ENCODE results near the gene NEURL1.

The NEURL1 gene

DNA sequence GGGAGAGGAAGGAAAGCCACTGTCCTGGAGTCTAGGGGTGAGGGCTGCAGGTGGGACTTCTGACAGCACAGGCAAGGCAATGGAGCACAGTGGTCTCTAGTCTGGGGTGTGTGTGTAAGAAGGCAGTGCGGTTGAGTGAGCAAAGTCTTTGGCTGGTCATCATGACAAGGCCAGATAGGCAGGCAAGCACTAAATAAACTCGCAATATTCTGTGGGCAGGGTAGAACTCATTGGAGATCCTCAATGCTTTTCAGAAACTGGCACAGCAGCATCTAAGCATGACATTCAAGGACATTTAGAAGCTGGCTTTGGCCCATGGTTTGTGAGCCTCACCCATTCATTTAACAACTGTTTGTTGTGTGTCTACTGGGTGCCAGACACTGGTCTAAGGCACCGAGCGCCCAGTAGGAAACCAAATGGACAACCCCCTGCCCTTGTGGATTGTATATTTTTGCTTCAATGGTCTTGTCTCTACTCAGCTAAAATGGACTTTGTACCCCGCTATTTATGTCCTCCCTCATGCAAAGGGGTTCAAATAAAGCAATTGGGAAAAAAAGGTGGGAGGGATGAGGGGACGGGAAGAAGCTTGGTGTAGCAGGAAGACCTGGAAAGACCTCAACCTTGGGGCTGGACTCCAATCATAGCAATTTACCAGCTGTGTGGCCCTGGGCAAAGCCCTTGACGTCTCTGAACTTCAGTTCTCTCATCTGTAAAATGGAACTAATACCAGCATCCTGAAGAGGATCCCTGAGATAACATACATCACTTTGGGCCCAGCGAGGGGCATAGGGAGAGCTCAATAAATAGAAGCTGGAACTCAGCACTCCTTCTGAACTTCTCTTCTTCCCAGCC is 116.0 kb downstream of the NEURL1 start:
- DNase-seq (ENCODE audit: low spot score) = peak; percentile 51

GRCh38 chr10:103610083-103610472 is 116.6 kb downstream of the NEURL1 start:
- DNase-seq (ENCODE audit: low spot score) = no peak

- DNase-seq (ENCODE audit: low spot score) = no peak
These were observed 117.5 kb downstream of the NEURL1 start for GRCh38 chr10:103610921-103611511.

GRCh38 chr10:103612462-103613365 is 119.2 kb downstream of the NEURL1 start:
- DNase-seq (ENCODE audit: low spot score) = peak; percentile 59

DNA sequence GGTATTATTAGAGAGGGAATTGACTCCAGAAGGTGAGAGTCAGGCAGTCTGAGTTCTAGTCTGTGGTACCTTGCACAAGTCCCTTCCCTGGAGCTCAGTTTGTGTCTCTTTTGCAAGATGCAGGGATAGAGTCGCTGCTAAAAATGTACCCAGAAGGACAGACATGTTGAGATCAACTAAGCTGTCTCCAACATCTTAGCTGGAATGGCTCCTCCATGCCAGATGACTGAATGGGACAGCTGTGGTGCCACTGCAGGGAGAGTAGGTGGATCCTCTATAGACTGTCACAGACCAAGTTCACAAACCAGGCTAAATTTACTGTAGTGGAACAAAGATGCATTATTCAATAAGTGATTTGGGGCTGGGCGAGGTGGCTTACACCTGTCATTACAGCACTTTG is 120.1 kb downstream of the NEURL1 start:
- no peak for DNase-seq (ENCODE audit: low spot score)

DNA sequence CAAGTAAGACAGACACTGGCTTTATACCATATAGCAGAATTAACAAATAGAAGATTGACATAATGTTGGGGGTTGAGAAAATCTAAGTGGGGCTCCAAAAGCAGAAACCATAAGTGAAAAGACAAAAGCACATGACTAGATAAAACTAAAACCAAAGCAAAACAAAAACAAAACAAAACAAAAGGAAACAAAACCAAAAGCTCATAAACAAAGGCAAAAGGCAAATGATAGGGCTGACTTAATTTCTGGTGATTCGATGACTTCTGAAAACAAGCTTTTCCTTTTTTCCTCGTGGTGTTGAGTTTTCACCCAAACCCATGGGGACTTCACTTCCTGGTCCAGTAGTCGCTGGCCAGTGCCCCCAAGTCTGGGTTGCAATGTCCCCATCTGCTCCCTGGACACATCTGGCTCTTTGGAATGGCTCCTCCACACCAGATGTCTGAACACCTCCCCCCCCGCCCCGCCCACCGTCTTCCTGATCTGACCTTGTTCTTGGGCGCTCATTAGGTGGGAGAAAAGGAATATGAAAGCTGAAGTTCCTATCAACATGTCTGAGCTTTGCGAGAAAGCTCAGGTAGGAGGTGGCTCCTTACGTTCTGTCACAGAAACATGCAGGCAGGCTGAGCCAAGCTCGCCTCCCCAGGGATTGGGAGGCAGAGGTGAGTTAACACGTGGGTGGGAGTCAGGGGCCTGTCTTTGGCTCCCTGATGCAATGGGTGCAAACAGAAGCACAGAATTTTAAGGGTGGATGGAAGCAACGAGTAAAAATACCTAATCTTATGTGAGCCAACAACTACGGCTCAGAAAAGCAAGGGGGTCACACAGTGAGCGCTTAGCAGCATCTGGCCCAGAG is 121.0 kb downstream of the NEURL1 start:
- no peak for DNase-seq (ENCODE audit: low spot score)

DNA sequence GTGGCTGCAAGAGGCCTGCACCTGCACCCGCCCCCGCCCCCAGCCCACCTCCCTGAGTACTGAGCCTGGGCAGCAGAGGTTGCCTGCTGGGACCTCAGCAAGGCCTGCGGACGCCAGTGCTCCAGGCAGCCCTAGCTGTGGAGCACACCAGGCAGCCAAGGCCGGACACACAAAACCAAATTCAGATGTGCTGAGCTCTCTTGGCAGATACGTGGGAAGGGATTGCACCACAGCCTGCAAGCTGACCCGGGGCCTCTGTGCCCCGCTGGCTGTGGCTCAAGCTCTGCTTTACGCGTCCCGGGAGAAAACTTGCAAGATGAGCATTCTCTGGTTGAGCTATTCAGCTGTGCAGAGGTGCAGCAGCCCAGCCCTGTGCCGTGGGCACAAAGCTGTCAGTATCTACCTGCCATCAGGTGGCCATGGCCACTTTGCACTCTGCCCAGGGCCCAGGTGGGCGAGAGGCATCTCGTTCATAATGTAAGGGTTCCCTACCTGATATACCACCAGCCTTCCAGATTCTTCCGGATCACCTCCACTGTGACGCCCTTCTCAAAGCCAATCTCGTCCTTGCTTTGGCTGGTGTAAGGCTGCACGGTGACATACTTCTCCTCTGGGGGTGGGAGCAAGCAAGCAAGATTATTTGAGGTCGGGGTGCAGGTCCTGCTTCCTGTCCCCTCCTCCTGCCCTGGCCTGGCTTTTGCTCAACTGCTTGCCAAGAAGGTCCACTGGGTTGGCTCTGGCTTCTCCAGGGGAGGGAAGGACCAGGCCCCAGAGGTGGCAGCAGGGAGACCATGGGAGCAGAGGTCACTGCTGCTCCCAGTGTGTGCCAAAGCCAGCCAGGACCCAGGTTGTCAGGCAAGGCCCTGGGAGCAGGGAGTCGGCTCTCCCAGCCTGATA is 123.4 kb downstream of the NEURL1 start:
- DNase-seq (ENCODE audit: low spot score) = no peak

DNA sequence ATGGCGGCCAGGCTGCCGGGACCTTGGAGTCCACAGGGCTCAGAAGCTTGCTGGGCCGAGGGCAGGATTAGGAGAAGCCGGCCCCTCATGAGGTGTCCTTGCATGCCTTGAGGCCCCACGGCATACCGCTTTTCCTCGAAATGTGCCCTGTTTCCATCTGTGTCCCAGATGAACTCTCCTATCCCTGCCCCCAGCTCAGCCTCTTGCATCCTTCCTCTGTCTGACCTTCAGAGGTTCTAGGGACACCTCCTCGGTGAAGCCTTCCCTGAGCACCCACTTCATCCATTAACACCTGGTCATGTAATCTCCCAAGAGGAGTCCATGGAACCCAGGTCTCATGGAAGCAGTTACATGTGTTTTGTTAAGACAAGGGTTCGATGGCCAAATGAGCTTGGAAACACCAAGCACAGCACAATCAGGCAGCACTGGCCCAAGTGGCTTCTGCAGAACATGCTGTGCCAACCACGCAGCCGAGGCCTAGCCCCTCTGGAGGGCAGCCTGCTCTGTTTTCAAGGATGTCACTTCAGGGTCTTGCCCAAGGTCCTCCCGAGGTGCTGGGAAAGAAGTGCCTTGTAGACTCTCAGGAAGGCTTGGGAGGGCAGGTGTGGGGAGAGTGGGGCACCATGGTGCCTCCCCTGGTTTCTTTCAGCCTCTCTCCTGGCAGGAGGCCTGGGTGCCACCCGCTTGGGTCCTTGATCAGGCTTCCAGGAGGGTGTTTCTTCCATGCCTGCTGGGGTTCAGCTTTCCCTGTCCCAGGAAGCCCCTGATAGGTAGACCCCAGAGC is 124.3 kb downstream of the NEURL1 start:
- DNase-seq (ENCODE audit: low spot score) = no peak

DNA sequence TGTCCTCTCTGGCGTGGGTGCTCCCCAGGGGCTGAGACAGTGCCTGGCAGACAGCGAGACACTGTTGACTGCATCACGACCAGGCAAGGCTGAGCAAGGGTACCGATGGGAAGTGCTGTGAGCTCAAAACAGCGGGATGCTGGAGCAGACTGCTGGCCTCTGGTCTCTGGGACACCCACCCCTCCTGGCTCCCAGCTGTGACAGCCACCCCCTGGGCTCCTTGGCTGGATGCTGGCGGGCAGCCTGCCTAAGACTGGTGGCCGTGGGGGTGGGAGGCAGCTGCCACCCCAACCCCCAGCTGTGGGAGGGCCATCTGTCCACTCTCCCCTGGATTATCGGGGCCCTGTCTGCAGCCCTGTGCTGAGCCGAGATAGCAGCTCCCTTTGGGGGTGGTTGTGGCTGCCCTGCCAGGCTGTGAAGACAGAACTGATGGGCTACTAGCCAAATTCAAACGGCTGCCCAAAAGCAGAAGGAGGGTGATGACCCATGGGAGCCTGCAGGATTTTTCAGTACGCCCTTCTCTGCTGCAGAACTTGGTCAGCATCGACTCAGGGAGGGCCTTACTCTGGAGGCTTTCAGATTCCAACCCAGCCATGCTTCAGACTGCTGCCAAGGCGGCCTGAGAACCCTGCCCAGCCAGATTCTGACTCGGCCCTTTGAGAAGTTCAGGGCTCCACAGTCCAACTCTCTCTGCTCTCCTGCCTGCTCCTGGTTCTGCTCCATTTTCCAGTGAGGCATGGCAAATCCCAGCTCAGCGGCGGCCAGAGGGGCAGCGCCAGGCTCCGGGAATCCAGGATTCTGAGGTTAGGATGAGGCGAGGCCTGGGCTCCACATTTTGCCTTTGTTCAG is 125.3 kb downstream of the NEURL1 start:
- DNase-seq (ENCODE audit: low spot score) = peak; percentile 74

DNA sequence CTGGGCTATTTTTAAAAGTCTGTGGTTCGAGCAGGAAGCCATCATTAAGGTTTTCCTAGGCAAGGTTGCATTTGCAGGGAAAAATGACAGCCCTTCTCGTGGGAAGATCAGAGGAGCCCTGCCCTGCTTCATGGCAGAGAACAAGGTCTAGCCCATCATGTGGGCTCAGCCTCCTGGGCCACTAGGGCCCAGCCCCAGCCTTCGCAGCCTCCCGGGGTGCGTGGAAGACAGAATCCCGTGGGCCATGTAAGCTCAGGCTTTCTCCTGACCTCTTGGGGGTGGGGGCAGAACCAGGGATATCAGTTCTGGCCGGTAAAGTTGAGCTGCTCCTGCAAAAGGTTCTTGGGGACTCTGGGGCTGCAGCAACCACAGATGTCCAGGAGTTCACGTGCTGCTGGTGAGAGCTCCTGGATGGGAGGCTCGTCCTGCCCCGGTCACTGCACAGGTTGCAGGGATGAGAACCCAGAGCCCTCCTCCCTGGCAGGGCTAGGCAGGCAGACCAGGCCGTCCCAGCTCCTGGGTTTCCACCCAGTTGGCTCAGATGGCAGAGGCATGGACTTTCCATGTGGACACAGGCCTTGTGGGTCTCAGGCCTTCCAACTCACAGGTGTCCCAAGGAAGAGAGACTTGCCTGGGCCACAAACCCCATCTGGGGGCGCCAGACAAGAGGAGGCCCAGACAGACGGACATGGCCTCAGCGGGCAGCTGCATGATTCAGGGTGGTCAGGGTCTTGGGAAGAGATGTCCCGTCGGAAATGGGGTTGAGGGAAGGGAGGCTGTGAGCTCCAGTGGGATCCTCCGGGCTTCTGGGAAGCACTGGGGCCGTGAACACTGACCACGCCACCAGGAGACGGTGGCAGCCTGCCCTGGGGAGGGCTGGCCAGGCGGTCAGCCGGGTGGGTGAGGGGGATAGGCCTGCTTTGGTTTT is 126.2 kb downstream of the NEURL1 start:
- DNase-seq (ENCODE audit: low spot score) = no peak

GRCh38 chr10:103620352-103620740 is 126.8 kb downstream of the NEURL1 start:
- no peak for DNase-seq (ENCODE audit: low spot score)

GRCh38 chr10:103620891-103621782 is 127.6 kb downstream of the NEURL1 start:
- no peak for DNase-seq (ENCODE audit: low spot score)

DNA sequence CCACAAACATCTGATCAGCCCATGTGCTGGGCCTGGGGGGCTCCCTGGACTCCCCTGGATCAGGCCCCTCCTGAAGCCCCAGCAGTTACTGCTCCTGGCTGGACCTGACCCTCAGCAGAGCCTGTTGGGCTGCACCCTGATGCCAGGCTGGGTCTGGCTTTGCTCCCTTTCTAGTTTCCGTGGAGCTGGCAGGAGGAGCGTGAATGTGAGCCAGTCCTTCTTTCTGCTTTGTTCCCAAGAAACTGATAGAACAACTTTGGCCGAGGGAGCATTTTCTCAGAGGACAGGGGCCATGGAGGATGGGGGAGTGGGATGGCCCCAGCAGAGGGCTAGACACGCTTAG is 128.2 kb downstream of the NEURL1 start:
- no peak for DNase-seq (ENCODE audit: low spot score)

GRCh38 chr10:103622286-103622685 is 128.8 kb downstream of the NEURL1 start:
- no peak for DNase-seq (ENCODE audit: low spot score)

- no peak for DNase-seq (ENCODE audit: low spot score)
These were observed 129.6 kb downstream of the NEURL1 start for GRCh38 chr10:103622935-103623574.

DNA sequence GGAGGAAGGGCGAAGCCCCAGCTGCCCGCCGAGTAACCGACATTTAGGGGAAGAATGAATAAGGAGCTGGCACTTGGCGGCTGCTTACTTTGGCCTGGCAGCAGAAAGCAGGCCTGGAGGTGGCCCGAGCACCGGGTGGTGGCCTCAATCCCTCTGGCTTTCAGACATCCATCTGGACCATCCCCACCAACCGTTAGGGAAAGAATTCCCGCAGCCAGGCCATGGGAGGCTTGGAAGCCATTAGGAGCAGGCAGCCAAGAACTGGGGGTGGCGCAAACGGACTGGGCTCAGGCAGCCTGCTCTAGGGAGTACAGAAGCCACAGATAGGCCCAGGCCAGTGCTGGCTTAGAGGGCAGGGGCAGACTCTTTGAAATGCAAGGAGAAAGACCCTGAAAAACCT is 132.7 kb downstream of the NEURL1 start:
- DNase-seq (ENCODE audit: low spot score) = no peak
